Measurements from ENCODE around the gene SLC49A4.

The SLC49A4 gene

GRCh38 chr3:122824465-122825381 is 29.9 kb downstream of the SLC49A4 start (continued):
- no peak for TF ChIP-seq ZNF704 (tag by site-specific recombination; IDR thresholded peaks at IDR 0.05)
- no peak for TF ChIP-seq ZBTB8A (tag by site-specific recombination; IDR thresholded peaks at IDR 0.05)
- peak; percentile 71; the same call in 1 of the 2 replicates for TF ChIP-seq PRDM4 (tag by site-specific recombination; IDR thresholded peaks at IDR 0.05)
- TF ChIP-seq GLI4 (tag by site-specific recombination; IDR thresholded peaks at IDR 0.05): peak; percentile 76; the same call in 1 of the 2 replicates
- TF ChIP-seq ZBTB44 (tag by site-specific recombination; IDR thresholded peaks at IDR 0.05): peak; percentile 69
- TF ChIP-seq ZNF398 (tag by site-specific recombination; IDR thresholded peaks at IDR 0.05): peak; percentile 71
- no peak for TF ChIP-seq ZNF677 (tag by site-specific recombination; IDR thresholded peaks at IDR 0.05)
- TF ChIP-seq ZNF596 (tag by site-specific recombination; IDR thresholded peaks at IDR 0.05): no peak
- TF ChIP-seq ZNF660 (tag by site-specific recombination; IDR thresholded peaks at IDR 0.05): 0 out of 2 replicates have a peak, but pooled peaks have one; percentile 30
- peak; percentile 58 for TF ChIP-seq ZNF558 (tag by site-specific recombination; IDR thresholded peaks at IDR 0.05)
- no peak for TF ChIP-seq ZNF16 (tag by site-specific recombination; IDR thresholded peaks at IDR 0.05; ENCODE audit: low read depth)
- 0 out of 2 replicates have a peak, but pooled peaks have one; percentile 36 for TF ChIP-seq IKZF3 (tag by site-specific recombination; IDR thresholded peaks at IDR 0.05)
- TF ChIP-seq ZNF23 (tag by site-specific recombination; IDR thresholded peaks at IDR 0.05; ENCODE audit: borderline replicate concordance): no peak
- TF ChIP-seq ZNF670 (tag by site-specific recombination; IDR thresholded peaks at IDR 0.05; ENCODE audit: low read depth): no peak
- peak; percentile 41 for TF ChIP-seq ZNF623 (tag by site-specific recombination; IDR thresholded peaks at IDR 0.05)
- peak; percentile 75 for TF ChIP-seq KLF17 (tag by site-specific recombination; IDR thresholded peaks at IDR 0.05)
- no peak for TF ChIP-seq ZSCAN30 (tag by site-specific recombination; IDR thresholded peaks at IDR 0.05)
- TF ChIP-seq ZSCAN18 (tag by site-specific recombination; IDR thresholded peaks at IDR 0.05): no peak
- 0 out of 2 replicates have a peak, but pooled peaks have one; percentile 29 for TF ChIP-seq ZSCAN4 (tag by site-specific recombination; IDR thresholded peaks at IDR 0.05)
- TF ChIP-seq SP3 (tag by site-specific recombination; IDR thresholded peaks at IDR 0.05): peak; percentile 59; the same call in 1 of the 2 replicates
- TF ChIP-seq MYNN (tag by site-specific recombination; IDR thresholded peaks at IDR 0.05; ENCODE audit: borderline replicate concordance): no peak
- no peak for TF ChIP-seq ZNF239 (tag by site-specific recombination; IDR thresholded peaks at IDR 0.05)
- TF ChIP-seq ZNF362 (tag by site-specific recombination; IDR thresholded peaks at IDR 0.05): peak; percentile 83
- no peak for TF ChIP-seq ZBTB20 (tag by site-specific recombination; IDR thresholded peaks at IDR 0.05)
- peak; percentile 21; the same call in 1 of the 2 replicates for TF ChIP-seq BCL11B (tag by site-specific recombination; IDR thresholded peaks at IDR 0.05; ENCODE audit: low read depth)
- TF ChIP-seq ZNF600 (tag by site-specific recombination; IDR thresholded peaks at IDR 0.05): 0 out of 2 replicates have a peak, but pooled peaks have one; percentile 28
